Tibial nerve (tissue), 4 donors: ENCODE results near the gene TCEAL6. TPM values are rescaled to one million over a fixed set of nuclear protein-coding genes. Genes with fewer than 3 reads are reported as not detected.
"Not testable (repeated sequence)": the region's sequence is repeated elsewhere in the genome, so short reads cannot be mapped to it uniquely, and the experiment has no call there.

Experiments
- DNase-seq, 2 donors: peaks; one replicate each; pipeline ENCODE4 v3.0.0-alpha.2; 2019; ENCODE audit warnings: low spot score in 2 of 2
- H3K27ac ChIP-seq, 4 donors: fragments of 200-600 bp; sonication (generic) in 3 of 4; one replicate each; pipeline ENCODE4 v1.5.1; 2017 to 2019; ENCODE audit warnings: mild to moderate bottlenecking in 1 of 4
- H3K27me3 ChIP-seq, 2 donors: fragments of 200-600 bp; sonication (generic) in 1 of 2; one replicate each; pipeline versions ENCODE4 v1.5.1 to v1.6.0; 2017 to 2019
- H3K36me3 ChIP-seq, 3 donors: fragments of 200-600 bp; sonication (generic); one replicate each; pipeline ENCODE4 v1.5.1; 2018 to 2019
- H3K4me1 ChIP-seq, 4 donors: fragments of 200-600 bp; sonication (generic) in 3 of 4; one replicate each; pipeline ENCODE4 v1.5.1; 2017 to 2019
- H3K4me3 ChIP-seq, 4 donors: fragments of 200-600 bp; sonication (generic) in 3 of 4; one replicate each; pipeline ENCODE4 v1.5.1; 2017 to 2019; ENCODE audit warnings: mild to moderate bottlenecking in 1 of 4, moderate library complexity in 1 of 4
- H3K9me3 ChIP-seq, 4 donors: fragments of 200-600 bp; sonication (generic) in 3 of 4; one replicate each; pipeline ENCODE4 v1.5.1; 2017 to 2019
- EP300 ChIP-seq, 2 donors: sonication (generic); formaldehyde crosslinking; IDR thresholded peaks; one replicate each; pipeline ENCODE4 v1.6.1; 2017; ENCODE audit warnings: antibody characterized with exemption in 2 of 2, mild to moderate bottlenecking in 1 of 2
- POLR2A ChIP-seq, 2 donors: fragments of 450-650 bp; IDR thresholded peaks; one replicate each; pipeline ENCODE4 v1.6.1; 2017; ENCODE audit warnings: antibody characterized with exemption in 2 of 2, mild to moderate bottlenecking in 2 of 2, moderate library complexity in 2 of 2
- WGBS, 2 donors: methylation state at CpG; one replicate each; pipeline ENCODE4 v1.1.5; 2018; 5-methylcytosine and 5-hydroxymethylcytosine counted together
- total RNA-seq, 4 donors: library from RNA; depleted of rRNA; stranded (reverse); fragments of >200 nt; gene quantifications; one replicate each; pipeline ENCODE4 v1.1.0, GENCODE V29; 2016
- TF ChIP-seq, protein P1 (sequence below), 5 experiments: fragments of 200-600 bp in 3 of 5; fragments of 450-650 bp in 2 of 5; sonication (generic) in 3 of 5; IDR thresholded peaks; one replicate each; pipeline ENCODE4 v1.5.1; 2016 to 2019; ENCODE audit warnings: antibody characterized with exemption in 5 of 5, mild to moderate bottlenecking in 3 of 5, moderate library complexity in 2 of 5

The TCEAL6 gene
- total RNA-seq, 4 donors from 2014 or later, result not detected

DNA sequence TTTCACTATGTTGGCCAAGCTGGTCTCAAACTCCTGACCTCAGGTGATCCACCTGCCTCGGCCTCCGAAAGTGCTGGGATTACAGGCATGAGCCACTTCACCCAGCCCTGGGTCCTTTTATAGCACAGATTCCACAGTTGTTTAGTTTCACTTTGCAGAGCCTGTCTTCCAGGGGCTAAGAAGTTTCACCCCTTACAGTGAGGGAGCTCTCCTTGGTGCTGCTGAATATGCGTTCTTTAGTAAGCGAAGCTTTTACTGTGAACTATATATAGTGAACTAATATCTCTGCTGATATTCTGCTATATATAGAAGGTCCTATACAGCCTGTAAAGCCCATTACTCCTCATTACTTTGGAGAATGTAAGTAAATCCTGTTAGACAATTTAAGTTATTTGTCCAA, 4.2 kb downstream of the TCEAL6 start:
- TF ChIP-seq, protein P1, sequence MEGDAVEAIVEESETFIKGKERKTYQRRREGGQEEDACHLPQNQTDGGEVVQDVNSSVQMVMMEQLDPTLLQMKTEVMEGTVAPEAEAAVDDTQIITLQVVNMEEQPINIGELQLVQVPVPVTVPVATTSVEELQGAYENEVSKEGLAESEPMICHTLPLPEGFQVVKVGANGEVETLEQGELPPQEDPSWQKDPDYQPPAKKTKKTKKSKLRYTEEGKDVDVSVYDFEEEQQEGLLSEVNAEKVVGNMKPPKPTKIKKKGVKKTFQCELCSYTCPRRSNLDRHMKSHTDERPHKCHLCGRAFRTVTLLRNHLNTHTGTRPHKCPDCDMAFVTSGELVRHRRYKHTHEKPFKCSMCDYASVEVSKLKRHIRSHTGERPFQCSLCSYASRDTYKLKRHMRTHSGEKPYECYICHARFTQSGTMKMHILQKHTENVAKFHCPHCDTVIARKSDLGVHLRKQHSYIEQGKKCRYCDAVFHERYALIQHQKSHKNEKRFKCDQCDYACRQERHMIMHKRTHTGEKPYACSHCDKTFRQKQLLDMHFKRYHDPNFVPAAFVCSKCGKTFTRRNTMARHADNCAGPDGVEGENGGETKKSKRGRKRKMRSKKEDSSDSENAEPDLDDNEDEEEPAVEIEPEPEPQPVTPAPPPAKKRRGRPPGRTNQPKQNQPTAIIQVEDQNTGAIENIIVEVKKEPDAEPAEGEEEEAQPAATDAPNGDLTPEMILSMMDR (IDR thresholded peaks at IDR 0.05), result no peak
- no peak for TF ChIP-seq EP300 (IDR thresholded peaks at IDR 0.05)
- no peak for TF ChIP-seq POLR2A (IDR thresholded peaks at IDR 0.05)
- WGBS, 2 donors, result 47 to 66% methylated on average over 4 of the region's 4 CpGs

DNA sequence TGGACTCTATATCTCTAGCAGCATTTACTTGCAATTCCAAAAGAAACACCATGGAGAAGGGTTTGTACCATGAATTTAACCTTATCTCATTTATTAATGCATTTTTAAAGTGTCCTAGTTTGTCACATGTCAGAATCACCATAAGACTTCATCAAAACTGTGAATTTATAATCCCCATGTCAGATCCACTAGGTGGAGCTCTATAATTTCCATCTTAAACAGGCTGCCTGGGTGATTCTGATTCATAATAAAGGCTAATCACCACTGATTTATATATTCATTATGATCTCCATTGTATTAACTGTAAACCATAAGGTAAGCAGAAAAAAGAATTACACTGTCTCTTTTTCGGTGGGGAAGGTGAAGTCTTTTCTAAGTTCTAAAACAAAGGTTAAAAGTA, 12.8 kb downstream of the TCEAL6 start:
- Histone ChIP-seq H3K27me3 (peaks cover 0 to 52% of the 10 kb centered on the region in 2 donors), H3K36me3 (no peaks in the 10 kb centered on the region), H3K9me3 (no peaks in the 10 kb centered on the region), H3K27ac (no peak overlapping the region), H3K4me3 (no peak overlapping the region), H3K4me1 (no peaks in the 10 kb centered on the region)
- 24 to 76% methylated on average over 1 of the region's 1 CpG for WGBS, 2 donors
- TF ChIP-seq POLR2A (IDR thresholded peaks at IDR 0.05) (no peak), EP300 (IDR thresholded peaks at IDR 0.05) (no peak)
- TF ChIP-seq, protein P1 (IDR thresholded peaks at IDR 0.05), result peak in 1 of 5 experiments; percentile 23
- DNase-seq, result no peak

More for the DNA sequence above, 4.2 kb downstream of the TCEAL6 start:
- no peaks in the 10 kb centered on the region for H3K36me3 ChIP-seq
- H3K9me3 ChIP-seq, result no peaks in the 10 kb centered on the region
- no peak overlapping the region for H3K4me3 ChIP-seq
- H3K27me3 ChIP-seq, result peaks cover 0 to 31% of the 10 kb centered on the region in 2 donors
- no peaks in the 10 kb centered on the region for H3K4me1 ChIP-seq
- DNase-seq, result no peak
- no peak overlapping the region for H3K27ac ChIP-seq

DNA sequence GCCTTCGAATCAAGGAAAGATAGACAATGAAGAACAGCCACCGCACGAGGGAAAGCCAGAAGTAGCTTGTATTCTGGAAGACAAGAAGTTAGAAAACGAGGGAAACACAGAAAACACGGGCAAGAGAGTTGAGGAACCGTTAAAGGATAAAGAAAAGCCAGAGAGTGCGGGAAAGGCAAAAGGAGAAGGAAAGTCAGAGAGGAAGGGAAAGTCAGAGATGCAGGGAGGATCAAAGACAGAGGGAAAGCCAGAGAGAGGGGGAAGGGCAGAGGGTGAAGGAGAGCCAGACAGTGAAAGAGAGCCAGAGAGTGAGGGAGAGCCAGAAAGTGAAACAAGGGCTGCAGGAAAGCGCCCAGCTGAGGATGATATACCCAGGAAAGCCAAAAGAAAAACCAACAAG, 15.4 kb downstream of the TCEAL6 start:
- Histone ChIP-seq H3K4me1 (no peaks in the 10 kb centered on the region), H3K4me3 (no peak overlapping the region), H3K36me3 (no peaks in the 10 kb centered on the region), H3K27me3 (peaks cover 0 to 53% of the 10 kb centered on the region in 2 donors), H3K27ac (no peak overlapping the region), H3K9me3 (no peaks in the 10 kb centered on the region)
- no peak for DNase-seq
- WGBS, 2 donors, result 40 to 51% methylated on average over 8 of the region's 8 CpGs
- TF ChIP-seq EP300 (IDR thresholded peaks at IDR 0.05), result no peak
- no peak for TF ChIP-seq POLR2A (IDR thresholded peaks at IDR 0.05)
- TF ChIP-seq, protein P1 (IDR thresholded peaks at IDR 0.05), result no peak

GRCh38 chrX:102126080-102126818, 16.0 kb downstream of the TCEAL6 start:
- 9 to 31% methylated on average over 10 to 20 of the region's 21 CpGs for WGBS, 2 donors
- DNase-seq, H3K4me1 ChIP-seq, H3K36me3 ChIP-seq, H3K9me3 ChIP-seq, H3K27ac ChIP-seq: not testable (repeated sequence)
- Histone ChIP-seq H3K4me3 (peak overlapping the region in 1 of 4 donors; percentile 33), H3K27me3 (peaks cover 0 to 53% of the 10 kb centered on the region in 2 donors)

DNA sequence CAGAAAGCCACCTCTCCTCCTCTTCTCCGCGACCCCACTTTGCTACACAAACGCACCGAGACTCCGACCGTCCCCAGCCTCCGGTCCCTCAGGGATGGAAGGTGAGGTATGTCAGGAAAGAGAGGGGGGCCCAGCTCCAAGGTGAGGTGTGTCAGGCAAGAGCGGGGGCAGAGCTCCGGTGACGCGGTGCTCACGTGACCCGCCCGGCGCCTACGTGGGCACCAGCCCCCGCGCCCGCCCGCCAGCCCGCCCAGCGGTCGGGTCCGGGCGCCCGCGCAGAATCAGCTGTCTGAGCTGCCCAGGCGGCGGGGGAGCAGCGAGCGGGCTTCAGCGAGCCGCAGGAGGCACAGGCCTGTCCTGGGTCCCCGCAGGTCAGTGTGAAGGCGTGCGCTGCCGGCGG, 16.8 kb downstream of the TCEAL6 start, which contains the start of gene TCEAL2:
Gene TCEAL2, plus strand, starts transcription at position 244 of the 400 bp plus-strand sequence. CDS start 1,152 bp downstream, outside the sequence.
- not testable (repeated sequence) for DNase-seq, H3K4me1 ChIP-seq, H3K9me3 ChIP-seq, H3K27ac ChIP-seq, H3K36me3 ChIP-seq
- peaks cover 0 to 53% of the 10 kb centered on the region in 2 donors for H3K27me3 ChIP-seq
- WGBS, 2 donors, result 40% methylated on average over 16 of the region's 38 CpGs; no CpG with 5 or more reads in 1 of the 2 donors
- H3K4me3 ChIP-seq, result peak within 1 kb of the TSS in 1 of 4 donors; percentile 33

- not testable (repeated sequence) for H3K36me3 ChIP-seq, H3K9me3 ChIP-seq, H3K27ac ChIP-seq, H3K4me1 ChIP-seq, DNase-seq
- WGBS, 2 donors, result 29 to 43% methylated on average over 3 to 9 of the region's 10 CpGs
- Histone ChIP-seq H3K27me3 (peaks cover 0 to 49% of the 10 kb centered on the region in 2 donors), H3K4me3 (peak overlapping the region in 1 of 4 donors; percentile 33)
These were observed 17.3 kb downstream of the TCEAL6 start for GRCh38 chrX:102125014-102125413.
